Progenitor cell of endocrine pancreas (in vitro differentiated cells): ENCODE data around the gene DGCR2. TPM values are rescaled to one million over a fixed set of nuclear protein-coding genes. Genes with fewer than 3 reads are reported as not detected.
A peak's percentile ranks its signal among the peaks of the same experiment; 100 is the strongest.
"Not testable (repeated sequence)": the region's sequence is repeated elsewhere in the genome, so short reads cannot be mapped to it uniquely, and the experiment has no call there.

Experiments used
- DNase-seq: peaks from one replicate; pipeline ENCODE4 v3.0.0; 2021; ENCODE audit warnings: low spot score; ENCODE audit not compliant: unreplicated experiment
- H3K27ac Mint-ChIP-seq: 2 replicates; pipeline ENCODE4 v1.8.0; 2021; ENCODE audit warnings: mild to moderate bottlenecking, moderate library complexity, mixed read lengths
- H3K27me3 Mint-ChIP-seq: 2 replicates; pipeline ENCODE4 v1.8.0; 2021; ENCODE audit warnings: mixed read lengths
- H3K36me3 Mint-ChIP-seq: 2 replicates; pipeline ENCODE4 v1.8.0; 2022; ENCODE audit warnings: mixed read lengths; ENCODE audit not compliant: insufficient read depth
- H3K4me1 Mint-ChIP-seq: 2 replicates; pipeline ENCODE4 v1.8.0; 2021; ENCODE audit warnings: low read depth, mixed read lengths
- H3K4me3 Mint-ChIP-seq: 2 replicates; pipeline ENCODE4 v1.8.0; 2021; ENCODE audit warnings: low read depth, mild to moderate bottlenecking, moderate library complexity, mixed read lengths
- H3K9me3 Mint-ChIP-seq: 2 replicates; pipeline ENCODE4 v1.8.0; 2021; ENCODE audit warnings: low read depth, mixed read lengths
- total RNA-seq: library from RNA; stranded (reverse); gene quantifications from 2 replicates; pipeline ENCODE4 v1.2.1, GENCODE V29; 2021
- TF ChIP-seq, protein P1 (sequence below): fragments of 200-600 bp; sonication (generic); IDR thresholded peaks from one replicate; pipeline ENCODE4 v1.5.0; 2021; ENCODE audit warnings: antibody characterized with exemption, mild to moderate bottlenecking; ENCODE audit not compliant: unreplicated experiment

The DGCR2 gene
- total RNA-seq, 1 donor from 2014 or later: 89.1 TPM

DNA sequence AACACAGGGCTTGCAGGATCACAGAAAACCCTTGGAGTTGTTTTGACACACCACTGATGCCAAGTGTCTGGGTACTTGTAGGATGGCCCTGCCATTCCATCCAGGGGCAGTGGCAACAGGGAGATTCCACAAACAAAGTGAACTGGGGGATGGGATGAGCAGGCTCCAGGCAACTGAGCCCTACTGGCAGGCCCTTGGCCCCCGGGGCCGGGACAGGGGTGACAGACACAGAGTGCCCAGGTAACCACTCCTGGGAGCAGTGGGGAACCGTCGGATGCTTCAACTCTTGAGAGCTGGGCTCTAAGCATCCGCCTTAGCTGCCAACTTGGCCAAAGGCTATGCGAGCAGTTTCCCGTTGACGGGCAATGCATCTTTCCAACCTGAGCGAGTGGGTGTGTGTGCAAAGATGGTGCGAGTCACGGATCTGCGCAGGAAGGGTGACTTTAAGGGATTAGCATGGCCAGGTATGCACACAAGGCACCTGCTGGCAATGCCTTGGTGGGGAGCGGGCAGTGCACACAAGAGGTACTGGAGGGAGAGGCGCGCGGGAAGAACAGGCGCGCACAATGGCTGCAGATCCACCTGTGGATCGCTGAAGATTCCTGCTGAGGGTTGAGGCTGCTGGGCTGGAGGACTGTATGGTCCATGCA lies 103.1 kb downstream of the DGCR2 start:
- Mint-ChIP-seq H3K4me1 (no peaks in the 10 kb centered on the region), H3K4me3 (no peak overlapping the region)
- TF ChIP-seq, protein P1, sequence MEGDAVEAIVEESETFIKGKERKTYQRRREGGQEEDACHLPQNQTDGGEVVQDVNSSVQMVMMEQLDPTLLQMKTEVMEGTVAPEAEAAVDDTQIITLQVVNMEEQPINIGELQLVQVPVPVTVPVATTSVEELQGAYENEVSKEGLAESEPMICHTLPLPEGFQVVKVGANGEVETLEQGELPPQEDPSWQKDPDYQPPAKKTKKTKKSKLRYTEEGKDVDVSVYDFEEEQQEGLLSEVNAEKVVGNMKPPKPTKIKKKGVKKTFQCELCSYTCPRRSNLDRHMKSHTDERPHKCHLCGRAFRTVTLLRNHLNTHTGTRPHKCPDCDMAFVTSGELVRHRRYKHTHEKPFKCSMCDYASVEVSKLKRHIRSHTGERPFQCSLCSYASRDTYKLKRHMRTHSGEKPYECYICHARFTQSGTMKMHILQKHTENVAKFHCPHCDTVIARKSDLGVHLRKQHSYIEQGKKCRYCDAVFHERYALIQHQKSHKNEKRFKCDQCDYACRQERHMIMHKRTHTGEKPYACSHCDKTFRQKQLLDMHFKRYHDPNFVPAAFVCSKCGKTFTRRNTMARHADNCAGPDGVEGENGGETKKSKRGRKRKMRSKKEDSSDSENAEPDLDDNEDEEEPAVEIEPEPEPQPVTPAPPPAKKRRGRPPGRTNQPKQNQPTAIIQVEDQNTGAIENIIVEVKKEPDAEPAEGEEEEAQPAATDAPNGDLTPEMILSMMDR: no peak

DNA sequence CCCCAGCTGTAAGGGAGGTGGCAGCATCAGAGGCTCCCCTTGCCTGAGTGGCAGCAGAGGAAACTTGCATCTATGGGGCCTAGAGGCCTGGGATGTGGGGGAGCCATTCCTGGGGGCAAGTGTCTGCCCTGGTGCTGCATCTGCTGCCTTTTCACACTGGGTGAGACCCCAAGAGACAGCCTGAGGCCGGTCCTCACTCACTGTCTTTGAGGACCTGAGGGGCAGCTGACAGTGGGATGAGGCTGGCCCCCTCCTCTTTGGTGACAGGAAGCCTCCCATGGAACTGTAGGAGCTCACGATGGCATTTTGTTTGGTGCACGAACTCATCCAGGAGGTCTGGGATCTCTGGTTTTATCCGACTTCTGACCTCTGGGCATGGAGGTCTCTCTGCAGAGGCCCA lies 104.0 kb downstream of the DGCR2 start:
- Mint-ChIP-seq H3K27me3 (peaks cover 15% of the 10 kb centered on the region), H3K4me1 (no peaks in the 10 kb centered on the region), H3K27ac (no peak overlapping the region), H3K9me3 (no peaks in the 10 kb centered on the region), H3K36me3 (no peaks in the 10 kb centered on the region), H3K4me3 (no peak overlapping the region)
- no peak for DNase-seq
- TF ChIP-seq, protein P1: no peak

More for the DNA sequence above, 103.1 kb downstream of the DGCR2 start:
- no peaks in the 10 kb centered on the region for H3K36me3 Mint-ChIP-seq
- peaks cover 15% of the 10 kb centered on the region for H3K27me3 Mint-ChIP-seq
- H3K27ac Mint-ChIP-seq: peak overlapping the region; percentile 38
- no peaks in the 10 kb centered on the region for H3K9me3 Mint-ChIP-seq
- DNase-seq: no peak

DNA sequence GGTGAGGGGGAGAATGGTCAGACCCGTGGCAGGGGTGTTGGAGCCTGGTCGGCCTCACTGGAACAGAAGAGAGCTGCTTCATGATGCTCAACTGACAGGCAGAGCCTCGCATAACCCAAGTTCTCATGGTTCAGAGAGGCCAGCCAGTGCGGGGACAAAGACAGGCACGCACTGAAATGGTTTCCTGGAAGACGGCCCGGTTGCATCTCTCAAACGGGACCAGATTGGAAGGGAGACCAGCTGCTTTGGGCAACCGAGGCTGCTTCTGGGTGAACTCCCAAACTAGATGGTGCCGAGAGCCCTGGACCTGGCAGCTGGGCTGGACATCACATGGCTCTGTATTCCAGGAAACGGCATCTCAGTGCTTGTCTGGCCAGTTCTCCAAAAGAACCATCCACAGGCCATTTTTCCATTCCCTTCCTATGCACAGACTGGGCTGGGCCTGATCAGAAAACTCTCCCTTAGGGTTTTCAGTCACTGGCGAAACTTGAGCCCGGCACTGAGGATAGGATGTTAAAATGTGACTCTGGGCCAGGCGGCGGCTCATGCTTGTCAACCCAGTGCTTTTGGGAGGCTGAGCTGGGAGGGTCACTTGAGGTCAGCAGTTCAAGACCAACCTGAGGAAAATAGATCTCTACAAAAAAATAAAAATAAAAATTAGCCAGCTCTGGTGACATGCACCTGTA lies 106.0 kb downstream of the DGCR2 start:
- DNase-seq: no peak
- H3K4me1 Mint-ChIP-seq: no peaks in the 10 kb centered on the region
- peaks cover 17% of the 10 kb centered on the region for H3K27me3 Mint-ChIP-seq
- H3K36me3 Mint-ChIP-seq: no peaks in the 10 kb centered on the region
- H3K9me3 Mint-ChIP-seq: no peaks in the 10 kb centered on the region
- no peak overlapping the region for H3K27ac Mint-ChIP-seq
- TF ChIP-seq, protein P1: no peak
- no peak overlapping the region for H3K4me3 Mint-ChIP-seq

DNA sequence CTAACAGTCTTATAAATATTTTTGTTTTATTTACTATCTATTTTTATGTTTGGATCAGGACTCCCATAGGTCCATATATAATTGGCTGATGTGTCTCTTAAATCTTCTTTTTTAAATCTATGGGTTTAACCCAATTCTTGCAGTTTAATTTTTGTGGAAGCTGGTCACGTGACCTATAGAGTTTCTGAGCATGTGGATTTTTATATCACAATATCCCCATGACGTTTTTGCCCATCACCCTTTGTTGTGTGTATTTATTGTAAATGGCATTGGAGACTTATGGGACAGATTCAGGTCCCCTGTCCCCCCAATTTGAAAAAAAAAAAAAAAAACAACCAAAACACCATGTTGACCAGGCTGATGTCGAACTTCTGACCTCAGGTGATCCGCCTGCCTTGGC lies 107.3 kb downstream of the DGCR2 start:
- H3K36me3 Mint-ChIP-seq: no peaks in the 10 kb centered on the region
- no peak overlapping the region for H3K27ac Mint-ChIP-seq
- no peaks in the 10 kb centered on the region for H3K4me1 Mint-ChIP-seq
- H3K27me3 Mint-ChIP-seq: peaks cover 13% of the 10 kb centered on the region
- no peak for DNase-seq
- TF ChIP-seq, protein P1: no peak
- no peaks in the 10 kb centered on the region for H3K9me3 Mint-ChIP-seq
- H3K4me3 Mint-ChIP-seq: no peak overlapping the region

DNA sequence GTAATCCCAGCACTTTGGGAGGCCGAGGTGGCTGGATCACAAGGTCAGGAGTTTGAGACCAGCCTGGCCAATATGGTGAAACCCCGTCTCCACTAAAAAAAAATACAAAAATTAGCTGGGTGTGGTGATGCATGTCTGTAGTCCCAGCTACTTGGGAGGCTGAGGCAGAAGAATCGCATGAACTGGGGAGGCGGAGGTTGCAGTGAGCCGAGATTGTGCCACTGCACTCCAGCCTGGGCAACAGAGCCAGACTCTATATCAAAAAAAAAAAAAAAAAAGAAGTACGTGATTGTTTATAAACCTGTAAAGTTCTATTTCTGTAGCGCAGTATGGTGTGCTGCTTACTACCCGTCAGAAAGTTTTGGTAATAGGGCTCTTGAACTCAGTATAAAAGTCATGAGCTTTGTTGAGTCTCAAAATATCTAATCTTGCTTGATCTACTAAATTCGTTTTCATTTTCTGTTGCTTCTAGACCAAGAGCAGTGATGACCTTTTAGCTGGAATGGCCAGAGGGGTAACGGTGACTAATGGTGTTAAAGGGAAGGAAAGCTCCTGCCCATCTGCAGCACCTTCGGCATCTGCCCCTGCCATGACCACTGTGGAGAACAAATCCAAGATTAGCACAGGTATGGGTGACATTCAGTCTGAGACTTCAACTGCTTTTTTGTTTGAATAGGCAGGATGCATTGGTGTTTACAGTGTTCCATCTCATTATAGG lies 108.2 kb downstream of the DGCR2 start:
- H3K27me3 Mint-ChIP-seq, H3K27ac Mint-ChIP-seq: not testable (repeated sequence)

DNA sequence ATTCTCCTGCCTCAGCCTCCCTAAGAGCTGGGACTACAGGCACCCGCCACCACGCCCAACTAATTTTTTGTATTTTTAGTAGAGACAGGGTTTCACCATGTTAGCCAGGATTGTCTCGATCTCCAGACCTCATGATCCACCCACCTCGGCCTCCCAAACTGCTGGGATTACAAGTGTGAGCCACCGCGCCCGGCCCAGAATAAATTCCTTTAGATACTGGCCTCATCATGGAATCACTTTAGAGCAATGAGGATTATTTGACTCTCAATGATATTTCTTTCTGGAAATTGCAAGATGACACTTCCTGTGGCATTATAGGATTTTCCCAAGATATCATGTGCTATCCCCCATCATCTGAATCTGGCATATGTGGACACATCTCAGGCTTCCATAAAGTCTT lies 108.8 kb downstream of the DGCR2 start:
- not testable (repeated sequence) for H3K27ac Mint-ChIP-seq, H3K27me3 Mint-ChIP-seq, H3K4me1 Mint-ChIP-seq, H3K36me3 Mint-ChIP-seq, H3K9me3 Mint-ChIP-seq, H3K4me3 Mint-ChIP-seq, DNase-seq

More for the DNA sequence above, 108.2 kb downstream of the DGCR2 start:
- not testable (repeated sequence) for DNase-seq, H3K4me3 Mint-ChIP-seq, H3K36me3 Mint-ChIP-seq, H3K9me3 Mint-ChIP-seq, H3K4me1 Mint-ChIP-seq
